ENCODE measurements around the gene VAT1L. TPM values are rescaled to one million over a fixed set of nuclear protein-coding genes. Genes with fewer than 3 reads are reported as not detected.

Gene VAT1L
- polyA plus RNA-seq, 1 of the 3 experiments (the other 2 are of a cell fraction): 52.5 TPM

DNA sequence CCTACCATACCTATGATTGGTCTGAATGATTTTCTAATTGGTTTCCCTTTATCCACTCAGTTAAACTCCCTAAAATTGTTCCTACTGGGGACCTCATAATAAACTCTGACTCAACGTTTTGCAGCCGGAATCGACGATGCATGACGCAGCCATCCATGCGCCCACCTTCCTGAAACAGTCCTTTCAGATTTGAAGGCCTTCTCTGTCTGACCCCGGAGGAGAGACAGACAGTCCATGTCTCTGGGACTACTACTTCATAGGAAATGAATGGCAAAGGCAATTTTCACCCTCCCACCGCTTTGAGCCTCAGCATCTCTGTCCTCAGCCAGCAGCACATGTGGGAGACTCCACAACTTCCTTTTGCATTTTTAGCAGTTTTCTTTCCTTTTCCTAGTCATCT lies 13.5 kb downstream of the VAT1L start (continued):
- TF ChIP-seq REST (IDR thresholded peaks at IDR 0.05; ENCODE audit: low read depth, low read length) (no peak), EP300 (IDR thresholded peaks at IDR 0.05; ENCODE audit: borderline replicate concordance in 1 of 2, low read depth in 1 of 2, low read length in 1 of 2) (no peak), TCF12 (IDR thresholded peaks at IDR 0.05) (no peak), USF2 (IDR thresholded peaks at IDR 0.05; ENCODE audit: borderline replicate concordance, low read depth, low read length) (no peak)

DNA sequence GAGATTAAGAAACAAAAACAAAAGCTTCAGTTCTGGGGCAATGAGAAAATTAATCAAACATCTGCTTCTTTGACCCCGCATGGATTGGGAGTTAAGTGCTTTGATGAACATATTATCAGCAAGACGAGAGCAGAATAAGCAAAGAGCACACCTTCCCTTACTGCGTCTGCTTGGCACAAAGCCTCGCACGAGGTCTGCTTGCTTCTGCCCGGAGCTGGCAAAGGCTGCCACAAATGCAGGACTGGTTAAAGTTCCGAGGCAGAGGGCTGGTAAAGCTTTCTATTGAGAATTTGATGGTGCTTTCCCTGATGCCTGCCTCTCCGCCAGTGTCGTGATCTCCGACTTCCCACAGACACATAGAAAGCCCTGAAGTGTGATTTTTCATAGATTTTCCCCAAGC lies 17.0 kb downstream of the VAT1L start:
- 67% methylated on average over 10 of the region's 10 CpGs for WGBS (ENCODE audit: low lambda C conversion rate)
- H3K9me3 ChIP-seq: no peaks in the 10 kb centered on the region
- CTCF ChIA-PET: interaction anchor here (0.6 kb wide), 1 partner anchor 300 kb away, joined by 3 read pairs; no protein-coding TSS in a partner anchor
- H3K27ac ChIP-seq (ENCODE audit: low read depth in 2 of 2, low read length in 1 of 2): no peak overlapping the region; a peak in 1 of 4 replicates
- H3K9ac ChIP-seq: no peak overlapping the region
- H2AFZ ChIP-seq (ENCODE audit: low read depth): no peak overlapping the region
- POLR2A ChIA-PET: no interaction called here
- H3K4me3 ChIP-seq (ENCODE audit: low read depth in 2 of 2, low read length in 1 of 2): no peak overlapping the region
- H3F3A ChIP-seq (replicated peaks; ENCODE audit: insufficient read depth): no peaks in the 10 kb centered on the region
- no peaks in the 10 kb centered on the region for H3K36me3 ChIP-seq (replicated peaks in 1 of 2; ENCODE audit: control insufficient read depth in 1 of 2, insufficient read depth in 2 of 2, low read length in 1 of 2)
- no peaks in the 10 kb centered on the region for H3K27me3 ChIP-seq (ENCODE audit: insufficient read depth)
- peaks cover 0 to 3% of the 10 kb centered on the region in 2 experiments; a peak in 1 of 4 replicates for H3K4me1 ChIP-seq (ENCODE audit: control insufficient read depth in 1 of 2, insufficient read depth in 2 of 2, low read depth in 1 of 2, low read length in 1 of 2)
- no peaks in the 10 kb centered on the region for H4K20me1 ChIP-seq (ENCODE audit: insufficient read depth)
- TF ChIP-seq RAD21 (IDR thresholded peaks at IDR 0.05; ENCODE audit: low read length) (no peak), CTCF (IDR thresholded peaks at IDR 0.05) (no peak), USF2 (IDR thresholded peaks at IDR 0.05; ENCODE audit: borderline replicate concordance, low read depth, low read length) (no peak), SMC3 (IDR thresholded peaks at IDR 0.05; ENCODE audit: low read depth, low read length) (no peak), EP300 (IDR thresholded peaks at IDR 0.05; ENCODE audit: borderline replicate concordance in 1 of 2, low read depth in 1 of 2, low read length in 1 of 2) (no peak), POLR2AphosphoS5 (IDR thresholded peaks at IDR 0.05; ENCODE audit: low read depth, low read length) (no peak)
- no peak overlapping the region for H3K4me2 ChIP-seq
- DNase-seq: peak; percentile 34
- no peaks in the 10 kb centered on the region for H3K9me2 ChIP-seq
- peaks cover 12% of the 10 kb centered on the region; the same call in 1 of the 2 replicates for H3K79me2 ChIP-seq (ENCODE audit: insufficient read depth)
